GM12875 (cell line): Measurements from ENCODE around the gene RPS2.

Experiments used
- H3K4me3 ChIP-seq: one replicate; pipeline ENCODE4 v1.5.1; 2011; ENCODE audit warnings: low read depth, low read length, control low read depth
- TF ChIP-seq, protein P1 (sequence below): IDR thresholded peaks from 2 replicates; pipeline ENCODE4 v1.5.1; 2011; ENCODE audit warnings: low read depth, mild to moderate bottlenecking, control low read depth, inconsistent platforms, low read length, moderate library complexity, borderline replicate concordance; ENCODE audit not compliant: insufficient read depth

Gene RPS2

DNA sequence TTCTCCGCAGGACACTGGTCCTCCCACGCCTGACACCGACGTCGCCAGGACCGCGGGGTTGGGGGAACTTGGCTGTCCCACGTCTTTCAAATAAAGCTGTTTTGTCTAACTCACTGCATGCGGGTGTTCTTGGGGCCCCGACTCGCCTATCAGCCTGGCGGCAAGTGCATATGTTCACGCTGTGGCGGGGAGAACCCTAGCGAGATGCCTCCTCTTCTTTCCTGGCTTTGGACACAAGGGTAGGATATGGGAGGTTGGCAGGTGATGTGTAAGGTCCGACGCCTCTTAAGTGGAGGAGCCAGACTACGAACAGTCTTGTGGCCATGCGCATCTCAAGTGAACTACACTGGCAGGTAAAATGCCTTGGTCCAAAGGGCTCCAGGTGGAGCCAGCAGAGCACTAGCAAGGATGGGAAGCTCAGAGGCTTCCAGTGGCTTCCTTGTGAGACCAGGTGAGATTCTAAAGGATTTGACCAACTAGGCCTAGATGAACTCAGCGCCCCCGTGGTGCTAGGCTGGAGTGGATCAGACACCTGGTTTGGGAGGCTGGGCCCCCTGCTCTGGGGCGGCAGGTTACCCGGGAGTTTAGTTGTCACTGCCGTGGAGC, 873 bp upstream of the RPS2 start:
- H3K4me3 ChIP-seq, result peak overlapping the region; percentile 95
- TF ChIP-seq, protein P1, sequence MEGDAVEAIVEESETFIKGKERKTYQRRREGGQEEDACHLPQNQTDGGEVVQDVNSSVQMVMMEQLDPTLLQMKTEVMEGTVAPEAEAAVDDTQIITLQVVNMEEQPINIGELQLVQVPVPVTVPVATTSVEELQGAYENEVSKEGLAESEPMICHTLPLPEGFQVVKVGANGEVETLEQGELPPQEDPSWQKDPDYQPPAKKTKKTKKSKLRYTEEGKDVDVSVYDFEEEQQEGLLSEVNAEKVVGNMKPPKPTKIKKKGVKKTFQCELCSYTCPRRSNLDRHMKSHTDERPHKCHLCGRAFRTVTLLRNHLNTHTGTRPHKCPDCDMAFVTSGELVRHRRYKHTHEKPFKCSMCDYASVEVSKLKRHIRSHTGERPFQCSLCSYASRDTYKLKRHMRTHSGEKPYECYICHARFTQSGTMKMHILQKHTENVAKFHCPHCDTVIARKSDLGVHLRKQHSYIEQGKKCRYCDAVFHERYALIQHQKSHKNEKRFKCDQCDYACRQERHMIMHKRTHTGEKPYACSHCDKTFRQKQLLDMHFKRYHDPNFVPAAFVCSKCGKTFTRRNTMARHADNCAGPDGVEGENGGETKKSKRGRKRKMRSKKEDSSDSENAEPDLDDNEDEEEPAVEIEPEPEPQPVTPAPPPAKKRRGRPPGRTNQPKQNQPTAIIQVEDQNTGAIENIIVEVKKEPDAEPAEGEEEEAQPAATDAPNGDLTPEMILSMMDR, result no peak

GRCh38 chr16:1963806-1964505, 670 bp downstream of the RPS2 start:
- TF ChIP-seq, protein P1, result 0 out of 2 replicates have a peak, but pooled peaks have one; percentile 19
- H3K4me3 ChIP-seq, result peak overlapping the region; percentile 95

DNA sequence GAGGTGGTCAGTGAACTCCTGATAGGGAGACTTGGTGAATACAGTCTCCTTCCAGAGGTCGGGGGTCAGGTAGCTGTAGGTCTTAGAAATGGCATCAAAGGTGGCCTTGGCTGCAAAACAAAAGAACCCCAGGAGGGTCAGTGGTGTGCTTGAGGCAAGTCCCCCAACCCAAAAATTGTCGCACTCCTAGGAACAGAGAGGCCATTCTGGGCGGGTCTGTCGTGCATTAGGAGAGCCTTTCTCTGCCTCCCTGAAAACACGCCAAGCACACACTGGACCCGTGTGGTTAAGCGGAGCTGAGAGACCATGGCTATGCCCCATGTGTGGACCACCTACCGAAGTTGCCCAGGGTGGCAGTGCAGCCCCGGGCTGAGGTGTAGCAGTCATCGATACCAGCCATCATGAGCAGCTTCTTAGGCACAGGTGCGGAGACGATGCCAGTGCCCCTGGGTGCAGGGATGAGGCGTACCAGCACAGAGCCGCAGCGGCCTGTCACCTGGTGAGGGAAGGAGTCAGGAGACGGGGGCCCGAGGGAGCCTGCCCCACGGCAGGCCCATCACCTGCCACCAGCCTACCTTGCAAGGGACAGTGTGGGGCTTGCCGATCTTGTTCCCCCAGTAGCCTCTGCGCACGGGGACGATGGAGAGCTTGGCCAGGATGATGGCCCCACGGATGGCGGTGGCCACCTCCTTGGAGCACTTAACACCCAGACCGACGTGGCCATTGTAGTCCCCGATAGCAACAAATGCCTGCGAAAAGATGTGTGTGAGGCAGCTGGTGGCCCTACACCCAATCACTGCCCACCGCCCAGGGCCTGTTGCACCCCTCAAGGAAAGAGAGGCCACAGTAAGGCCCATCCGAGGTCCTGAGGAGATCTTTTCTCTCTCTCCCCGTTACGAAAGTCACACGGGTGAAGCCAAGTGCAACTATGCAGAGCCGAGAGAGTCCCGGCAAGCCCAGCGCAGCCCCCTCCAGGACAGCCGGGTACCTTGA, 2.2 kb downstream of the RPS2 start:
- H3K4me3 ChIP-seq, result peak overlapping the region; percentile 95

GRCh38 chr16:1961651-1962067, 3.0 kb downstream of the RPS2 start:
- TF ChIP-seq, protein P1, result no peak
- H3K4me3 ChIP-seq, result no peak overlapping the region

DNA sequence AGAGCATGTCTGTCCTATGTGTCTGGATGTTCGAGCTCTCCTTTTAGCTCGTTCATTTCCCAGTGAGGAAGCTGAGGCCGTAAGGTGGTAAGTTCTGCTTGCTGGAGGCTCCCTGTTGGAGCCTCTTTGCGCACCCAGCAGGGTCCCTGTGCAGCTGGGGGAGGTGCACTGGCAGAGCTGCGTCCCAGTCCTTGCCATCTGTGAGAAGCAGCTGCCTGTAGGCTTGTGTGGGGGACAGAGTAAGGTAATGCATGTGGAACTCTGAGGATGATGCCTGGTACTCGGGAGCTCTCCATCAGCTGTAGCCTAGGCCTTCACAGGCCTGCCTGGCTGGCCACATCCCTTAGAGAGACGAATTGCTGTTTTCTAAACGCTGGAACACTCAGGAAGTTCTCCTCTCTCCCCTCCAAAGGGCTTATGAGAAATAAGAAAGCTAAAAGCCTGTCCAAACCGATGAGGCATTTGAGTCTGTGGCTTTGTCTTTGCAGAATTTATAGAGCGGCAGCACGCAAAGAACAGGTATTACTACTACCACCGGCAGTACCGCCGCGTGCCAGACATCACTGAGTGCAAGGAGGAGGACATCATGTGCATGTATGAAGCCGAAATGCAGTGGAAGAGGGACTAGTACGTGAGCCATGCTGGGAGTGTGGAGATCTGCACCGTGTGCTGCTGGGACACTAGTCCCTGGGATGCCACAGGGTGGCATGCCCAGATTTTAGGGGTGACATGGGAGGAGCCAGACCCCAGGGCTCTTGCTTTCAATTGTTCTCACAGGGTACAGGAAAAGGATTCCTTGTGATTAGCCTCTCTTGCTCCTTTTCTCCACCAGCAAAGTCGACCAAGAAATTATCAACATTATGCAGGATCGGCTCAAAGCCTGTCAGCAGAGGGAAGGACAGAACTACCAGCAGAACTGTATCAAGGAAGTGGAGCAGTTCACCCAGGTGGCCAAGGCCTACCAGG, 3.7 kb downstream of the RPS2 start:
- peak overlapping the region; percentile 81 for H3K4me3 ChIP-seq
- TF ChIP-seq, protein P1, result no peak

- TF ChIP-seq, protein P1, result peak; percentile 80
- peak within 1 kb of the TSS; percentile 81 for H3K4me3 ChIP-seq
These were observed 5.2 kb downstream of the RPS2 start, which contains the start of gene NDUFB10 for GRCh38 chr16:1959269-1960039. Gene NDUFB10, plus strand, starts transcription at chr16:1959538. Its CDS starts 87 bp downstream, at chr16:1959625.
